H1 (cell line): ENCODE measurements around the gene TSPAN33. TPM values are rescaled to one million over a fixed set of nuclear protein-coding genes. Genes with fewer than 3 reads are reported as not detected.
A peak's percentile ranks its signal among the peaks of the same experiment; 100 is the strongest.

Experiments
- CTCF ChIA-PET: fragments of 300-600 bp; sonication (Branson Sonifier 250); formaldehyde crosslinking; loops from one replicate; lab custom pipeline; 2021; ENCODE audit not compliant: partially characterized antibody; lab: Charles Lee
- POLR2A ChIA-PET: fragments of 300-600 bp; sonication (Branson Sonifier 250); formaldehyde crosslinking; loops from one replicate; lab custom pipeline; 2021; ENCODE audit warnings: inconsistent platforms; ENCODE audit not compliant: partially characterized antibody; lab: Charles Lee
- DNase-seq, 2 experiments: peaks; one replicate each; pipeline versions ENCODE4 v3.0.0 to v3.0.0-alpha.2; 2010 to 2022; ENCODE audit warnings: low spot score in 2 of 2, low read depth in 1 of 2, mixed read lengths in 1 of 2
- FAIRE-seq: peaks from 2 replicates; lab custom pipeline; 2011; peaks lifted over from hg19 to GRCh38; lab: Jason Lieb, UNC
- H2AFZ ChIP-seq: 2 replicates; pipeline ENCODE4 v1.8.1; 2012; ENCODE audit warnings: low read length, inconsistent platforms
- H2AK5ac ChIP-seq: 2 replicates; pipeline ENCODE4 v1.6.1; 2013; ENCODE audit warnings: low read depth, low read length
- H2BK120ac ChIP-seq: replicated peaks from 2 replicates; pipeline ENCODE3; 2013; ENCODE audit warnings: low read depth, low read length, inconsistent platforms
- H2BK12ac ChIP-seq: 2 replicates; pipeline ENCODE4 v1.6.1; 2013; ENCODE audit warnings: low read depth, low read length
- H2BK15ac ChIP-seq: 2 replicates; pipeline ENCODE4 v1.6.1; 2013; ENCODE audit warnings: low read length
- H2BK20ac ChIP-seq: 2 replicates; pipeline ENCODE4 v1.6.1; 2013; ENCODE audit warnings: low read length
- H2BK5ac ChIP-seq: 2 replicates; pipeline ENCODE4 v1.6.1; 2013; ENCODE audit warnings: low read depth, low read length
- H3K14ac ChIP-seq: 2 replicates; pipeline ENCODE4 v1.6.1; 2013; ENCODE audit warnings: inconsistent platforms; ENCODE audit not compliant: insufficient read length
- H3K18ac ChIP-seq: 2 replicates; pipeline ENCODE4 v1.6.1; 2013; ENCODE audit warnings: low read length; ENCODE audit errors: extremely low read depth
- H3K23ac ChIP-seq: 2 replicates; pipeline ENCODE4 v1.6.1; 2013; ENCODE audit warnings: inconsistent platforms; ENCODE audit not compliant: insufficient read length
- H3K23me2 ChIP-seq: 2 replicates; pipeline ENCODE4 v1.6.1; 2013; ENCODE audit warnings: low read depth, low read length
- H3K27ac ChIP-seq: 2 replicates; pipeline ENCODE4 v1.6.1; 2011; ENCODE audit warnings: low read depth, low read length, inconsistent platforms
- H3K27me3 ChIP-seq, 4 experiments: replicated peaks in 1 of 4; 1 replicate in 1 of 4; 2 replicates in 3 of 4; pipeline versions ENCODE4 v1.6.1 to v1.8.1; 2011 to 2013; ENCODE audit warnings: low read length in 3 of 4, mild to moderate bottlenecking in 3 of 4, inconsistent platforms in 2 of 4, mixed read lengths in 2 of 4, moderate library complexity in 1 of 4; ENCODE audit not compliant: control insufficient read depth in 3 of 4, insufficient read depth in 3 of 4; ENCODE audit errors: extremely low read depth in 1 of 4
- H3K36me3 ChIP-seq, 4 experiments: 2 replicates each; pipeline versions ENCODE4 v1.6.1 to v1.8.1; 2011 to 2013; ENCODE audit warnings: mild to moderate bottlenecking in 4 of 4, low read length in 3 of 4, moderate library complexity in 2 of 4, control low read depth in 1 of 4, inconsistent platforms in 1 of 4; ENCODE audit not compliant: insufficient read depth in 4 of 4, control insufficient read depth in 2 of 4
- H3K4ac ChIP-seq: replicated peaks from 2 replicates; pipeline ENCODE3; 2013; ENCODE audit warnings: low read length, low read depth, mixed read lengths, inconsistent platforms; ENCODE audit not compliant: insufficient read length
- H3K4me1 ChIP-seq, 4 experiments: replicated peaks in 1 of 4; 1 replicate in 1 of 4; 2 replicates in 3 of 4; pipeline versions ENCODE4 v1.6.1 to v1.8.1; 2011 to 2013; ENCODE audit warnings: low read length in 3 of 4, inconsistent platforms in 2 of 4, mixed read lengths in 1 of 4; ENCODE audit not compliant: insufficient read depth in 4 of 4, control insufficient read depth in 3 of 4
- H3K4me2 ChIP-seq, 2 experiments: 2 replicates each; pipeline versions ENCODE4 v1.6.1 to v1.8.1; 2011 to 2013; ENCODE audit warnings: low read depth in 2 of 2, low read length in 2 of 2, control low read depth in 1 of 2, inconsistent platforms in 1 of 2, mild to moderate bottlenecking in 1 of 2; ENCODE audit not compliant: insufficient read depth in 1 of 2
- H3K4me3 ChIP-seq, 4 experiments: fragments of 200-600, 300-600 bp in 1 of 4; sonication (generic), shearing (Covaris generic), sonication (Bioruptor Twin) in 1 of 4; 2 replicates each; pipeline versions ENCODE4 v1.5.1 to v1.8.1; 2011 to 2016; ENCODE audit warnings: low read length in 4 of 4, low read depth in 3 of 4, control low read depth in 2 of 4, inconsistent platforms in 2 of 4, mild to moderate bottlenecking in 2 of 4, mixed read lengths in 1 of 4, moderate library complexity in 1 of 4; ENCODE audit not compliant: insufficient read depth in 2 of 4; ENCODE audit errors: extremely low read depth in 1 of 4
- H3K56ac ChIP-seq: replicated peaks from 2 replicates; pipeline ENCODE3; 2013; ENCODE audit warnings: low read depth, mild to moderate bottlenecking, mixed read lengths, low read length, inconsistent platforms; ENCODE audit not compliant: insufficient read length
- H3K79me1 ChIP-seq: 2 replicates; pipeline ENCODE4 v1.6.1; 2013; ENCODE audit warnings: low read depth, low read length, control low read depth
- H3K79me2 ChIP-seq, 2 experiments: 2 replicates each; pipeline versions ENCODE4 v1.6.1 to v1.8.1; 2012 to 2013; ENCODE audit warnings: low read length in 2 of 2, mild to moderate bottlenecking in 2 of 2, inconsistent platforms in 1 of 2; ENCODE audit not compliant: insufficient read depth in 2 of 2, control insufficient read depth in 1 of 2
- H3K9ac ChIP-seq, 4 experiments: replicated peaks in 1 of 4; 1 replicate in 1 of 4; 2 replicates in 3 of 4; pipeline versions ENCODE4 v1.6.1 to v1.8.1; 2011 to 2013; ENCODE audit warnings: low read depth in 3 of 4, low read length in 3 of 4, control low read depth in 2 of 4, mild to moderate bottlenecking in 2 of 4, moderate library complexity in 2 of 4, inconsistent platforms in 1 of 4; ENCODE audit errors: extremely low read depth in 1 of 4
- H3K9me3 ChIP-seq, 2 experiments: 2 replicates each; pipeline versions ENCODE4 v1.6.1 to v1.8.1; 2012 to 2013; ENCODE audit warnings: mild to moderate bottlenecking in 2 of 2, moderate library complexity in 2 of 2, control low read depth in 1 of 2, inconsistent platforms in 1 of 2, low read depth in 1 of 2, low read length in 1 of 2, mixed read lengths in 1 of 2; ENCODE audit not compliant: insufficient read depth in 2 of 2
- H4K20me1 ChIP-seq, 2 experiments: replicated peaks in 1 of 2; 2 replicates each; pipeline versions ENCODE3 to v1.8.1; 2011 to 2013; ENCODE audit warnings: inconsistent platforms in 2 of 2, low read length in 2 of 2, mild to moderate bottlenecking in 1 of 2; ENCODE audit not compliant: insufficient read depth in 2 of 2, control insufficient read depth in 1 of 2
- H4K5ac ChIP-seq: 2 replicates; pipeline ENCODE4 v1.6.1; 2013; ENCODE audit warnings: low read length, low read depth, mixed read lengths, inconsistent platforms; ENCODE audit not compliant: insufficient read length
- H4K8ac ChIP-seq: 2 replicates; pipeline ENCODE4 v1.8.0; 2013; ENCODE audit warnings: mild to moderate bottlenecking, moderate library complexity, low read length, inconsistent platforms; ENCODE audit not compliant: insufficient read depth; ENCODE audit errors: extremely low read depth
- H4K91ac ChIP-seq: replicated peaks from 2 replicates; pipeline ENCODE3; 2013; ENCODE audit warnings: low read length, mixed read lengths, inconsistent platforms; ENCODE audit not compliant: insufficient read length
- BRCA1 ChIP-seq: IDR thresholded peaks from 2 replicates; pipeline ENCODE4 v1.6.1; 2012; ENCODE audit warnings: low read depth, low read length, improper control_type of control experiment
- GTF2F1 ChIP-seq: IDR thresholded peaks from 2 replicates; pipeline ENCODE4 v1.6.1; 2012; ENCODE audit warnings: low read depth, low read length, improper control_type of control experiment, borderline replicate concordance
- HDAC2 ChIP-seq, 2 experiments: fragments of 300-600 bp in 1 of 2; sonication (generic) in 1 of 2; IDR thresholded peaks; 2 replicates each; pipeline ENCODE4 v1.6.1; 2011 to 2012; ENCODE audit warnings: low read depth in 2 of 2, low read length in 2 of 2, mild to moderate bottlenecking in 2 of 2, moderate library complexity in 2 of 2, borderline replicate concordance in 1 of 2, inconsistent platforms in 1 of 2
- MAX ChIP-seq: IDR thresholded peaks from 2 replicates; pipeline ENCODE4 v1.6.1; 2012; ENCODE audit warnings: inconsistent platforms
- SAP30 ChIP-seq: fragments of 300-600 bp; sonication (generic); IDR thresholded peaks from 2 replicates; pipeline ENCODE4 v1.7.1; 2012; ENCODE audit warnings: low read length, moderate library complexity, mild to moderate bottlenecking, inconsistent platforms; ENCODE audit not compliant: insufficient read depth, insufficient replicate concordance
- SIN3A ChIP-seq, 2 experiments: IDR thresholded peaks in 1 of 2; conservative IDR thresholded peaks in 1 of 2; 2 replicates each; pipeline ENCODE4 v1.6.1; 2011 to 2012; ENCODE audit warnings: low read length in 2 of 2, improper control_type of control experiment in 1 of 2, low read depth in 1 of 2, mild to moderate bottlenecking in 1 of 2
- SRF ChIP-seq: IDR thresholded peaks from 2 replicates; pipeline ENCODE4 v1.6.1; 2011; ENCODE audit warnings: mild to moderate bottlenecking, low read depth, low read length, moderate library complexity
- TAF1 ChIP-seq: IDR thresholded peaks from 2 replicates; pipeline ENCODE4 v1.6.1; 2011; ENCODE audit warnings: mild to moderate bottlenecking, low read depth, low read length
- WGBS, 2 experiments: shearing (Covaris generic) in 1 of 2; methylation state at CpG; one replicate each; pipeline versions ENCODE4 v1.1.6 to v1.1.7; 2013 to 2015; ENCODE audit warnings: low lambda C conversion rate in 2 of 2, mixed read lengths in 2 of 2, inconsistent platforms in 1 of 2, low coverage in 1 of 2, missing lambda C conversion rate in 1 of 2; ENCODE audit not compliant: insufficient replicate concordance in 2 of 2, insufficient coverage in 1 of 2, insufficient read length in 1 of 2; ENCODE audit errors: extremely low coverage in 1 of 2, missing lambda C conversion rate in 1 of 2; 5-methylcytosine and 5-hydroxymethylcytosine counted together
- polyA plus RNA-seq, 7 experiments: library from polyadenylated mRNA; depleted of rRNA in 3 of 7; stranded (reverse) in 5 of 7; unstranded in 2 of 7; fragments of >200 nt in 5 of 7; fragments of 200-250 nt in 2 of 7; gene quantifications; 1 replicate in 5 of 7; 2 replicates in 1 of 7; 4 replicates in 1 of 7; pipeline versions ENCODE4 v1.2.1 to v1.2.3, GENCODE V29; 2011 to 2013; ENCODE audit warnings: missing spikeins in 2 of 7, mixed read lengths in 2 of 7
- total RNA-seq: library from RNA; stranded (reverse); fragmentation: NEBNext Ultra II Directional; extraction: Animal tissue kit (Norgen Biotek cat#: 25700); gene quantifications from 2 replicates; pipeline ENCODE4 v1.2.1, GENCODE V29; 2021
- TF ChIP-seq, protein P1 (sequence below): IDR thresholded peaks from 2 replicates; pipeline ENCODE4 v1.6.1; 2011; ENCODE audit warnings: low read length, improper control_type of control experiment

Gene TSPAN33
- total and polyA plus RNA-seq, 2 of the 8 experiments (the other 6 are each of a cell fraction or from before 2014, with no cell fraction given), result 42.8 to 47.1 TPM

DNA sequence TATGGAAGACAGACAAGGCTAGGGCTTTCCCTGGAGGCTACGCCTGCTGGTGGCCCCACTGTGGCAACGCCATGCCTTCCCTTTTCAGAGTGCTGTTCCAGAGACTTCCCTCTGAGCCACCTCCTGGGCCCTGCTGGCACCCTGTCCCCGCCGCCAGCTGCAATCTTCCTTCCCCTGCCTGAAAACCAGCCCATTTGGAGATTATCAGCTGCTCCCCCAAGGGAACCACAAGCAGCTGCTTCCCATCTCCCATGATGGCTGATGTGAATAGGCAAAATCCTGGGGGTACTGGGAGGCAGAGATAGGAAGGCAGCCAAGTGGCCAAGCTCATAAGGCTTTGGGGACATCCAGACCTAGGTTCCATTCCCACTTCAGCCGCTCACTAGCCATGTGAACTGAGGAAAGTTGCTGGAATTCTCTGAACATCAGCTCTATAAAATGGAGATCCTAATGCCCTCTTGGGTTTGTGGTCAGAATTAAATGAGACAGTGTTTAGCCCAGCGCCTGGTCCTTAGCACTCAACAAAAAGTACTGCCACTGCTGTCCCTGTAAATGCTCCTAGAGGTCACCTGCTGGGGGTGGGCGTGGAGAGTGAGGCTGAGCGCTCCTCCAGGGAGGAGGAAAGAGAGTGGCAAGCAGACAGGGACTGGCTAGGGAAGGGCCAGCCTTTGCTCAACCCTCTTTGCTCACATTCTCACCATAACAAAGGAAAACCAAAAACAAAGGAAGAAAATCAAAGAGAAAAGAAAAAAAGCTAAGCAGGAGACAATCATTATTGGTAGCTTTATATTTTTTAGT lies 5.9 kb downstream of the TSPAN33 start:
- H3K4me3 ChIP-seq, result no peak overlapping the region
- no peak overlapping the region for H2BK15ac ChIP-seq
- H3K36me3 ChIP-seq, result no peaks in the 10 kb centered on the region
- peak overlapping the region; percentile 10; the same call in 1 of the 2 replicates for H3K18ac ChIP-seq
- H3K27ac ChIP-seq, result no peak overlapping the region
- no peak overlapping the region for H2AFZ ChIP-seq
- CTCF ChIA-PET, result interaction anchor here (1.0 to 4.5 kb wide), 9 partner anchors 11 to 67 kb away, joined by 3 to 27 read pairs (median 3); no protein-coding TSS in a partner anchor
- peak; percentile 13 for FAIRE-seq
- H3K4ac ChIP-seq, result no peak overlapping the region
- WGBS, 2 experiments, result 68% methylated on average over 7 of the region's 8 CpGs; no CpG with 5 or more reads in 1 of the 2 experiments
- H3K9me3 ChIP-seq, result no peaks in the 10 kb centered on the region
- H3K9ac ChIP-seq, result no peak overlapping the region
- peaks cover 6 to 14% (median 7%) of the 10 kb centered on the region in 4 experiments for H3K4me1 ChIP-seq
- no peak overlapping the region for H2BK20ac ChIP-seq
- DNase-seq, result no peak
- H3K56ac ChIP-seq, result no peak overlapping the region
- peaks cover 0 to 2% of the 10 kb centered on the region in 2 experiments for H4K20me1 ChIP-seq
- no peaks in the 10 kb centered on the region for H3K27me3 ChIP-seq
- POLR2A ChIA-PET, result interaction anchor here (0.8 to 2.0 kb wide), 7 partner anchors 10 to 60 kb away, joined by 3 to 13 read pairs (median 3); no protein-coding TSS in a partner anchor
- no peak overlapping the region for H3K14ac ChIP-seq
- no peak overlapping the region for H3K23ac ChIP-seq
- H2BK120ac ChIP-seq, result no peak overlapping the region
- H3K79me1 ChIP-seq, result peaks cover 3% of the 10 kb centered on the region; the same call in 1 of the 2 replicates
- no peaks in the 10 kb centered on the region for H3K23me2 ChIP-seq
- H3K79me2 ChIP-seq, result no peaks in the 10 kb centered on the region
- no peak overlapping the region for H2BK5ac ChIP-seq
- H2BK12ac ChIP-seq, result no peak overlapping the region
- no peak overlapping the region for H4K5ac ChIP-seq
- no peak overlapping the region for H2AK5ac ChIP-seq
- no peak overlapping the region for H4K8ac ChIP-seq
- no peak overlapping the region for H4K91ac ChIP-seq
- H3K4me2 ChIP-seq, result peak overlapping the region; percentile 2 to 6; a peak in 2 of 4 replicates
- no peak for TF ChIP-seq BRCA1
- no peak for TF ChIP-seq SRF
- no peak for TF ChIP-seq MAX
- TF ChIP-seq HDAC2 (IDR thresholded peaks at IDR 0.05; ENCODE audit: borderline replicate concordance in 1 of 2, low read depth in 2 of 2, low read length in 2 of 2), result no peak
- no peak for TF ChIP-seq TAF1
- TF ChIP-seq, protein P1, sequence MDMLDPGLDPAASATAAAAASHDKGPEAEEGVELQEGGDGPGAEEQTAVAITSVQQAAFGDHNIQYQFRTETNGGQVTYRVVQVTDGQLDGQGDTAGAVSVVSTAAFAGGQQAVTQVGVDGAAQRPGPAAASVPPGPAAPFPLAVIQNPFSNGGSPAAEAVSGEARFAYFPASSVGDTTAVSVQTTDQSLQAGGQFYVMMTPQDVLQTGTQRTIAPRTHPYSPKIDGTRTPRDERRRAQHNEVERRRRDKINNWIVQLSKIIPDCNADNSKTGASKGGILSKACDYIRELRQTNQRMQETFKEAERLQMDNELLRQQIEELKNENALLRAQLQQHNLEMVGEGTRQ, result no peak
- no peak for TF ChIP-seq SAP30
- TF ChIP-seq SIN3A (conservative IDR thresholded peaks at IDR 0.05 in 1 of 2, IDR thresholded peaks at IDR 0.05 in 1 of 2; ENCODE audit: low read depth in 1 of 2, low read length in 2 of 2), result no peak
- TF ChIP-seq GTF2F1, result no peak
